DOHH2 (cell line): ENCODE results near the gene RAB31.

Experiments
- H3F3A ChIP-seq: fragments of 200-600 bp; sonication (generic), shearing (Covaris generic); 2 replicates; pipeline ENCODE4 v1.6.0; 2016; ENCODE audit warnings: antibody characterized with exemption, mild to moderate bottlenecking; ENCODE audit not compliant: control insufficient read depth, insufficient read depth
- H3K27ac ChIP-seq: fragments of 200-600 bp; sonication (generic); 2 replicates; pipeline ENCODE4 v1.5.1; 2014; ENCODE audit warnings: low read depth, mild to moderate bottlenecking, low read length, moderate library complexity
- H3K27me3 ChIP-seq: fragments of 200-600 bp; sonication (generic); 2 replicates; pipeline ENCODE4 v1.6.1; 2014; ENCODE audit warnings: mild to moderate bottlenecking, low read length, mixed read lengths; ENCODE audit not compliant: control insufficient read depth
- H3K36me3 ChIP-seq: fragments of 200-600 bp; sonication (generic); 2 replicates; pipeline ENCODE4 v1.6.1; 2014; ENCODE audit warnings: mild to moderate bottlenecking, low read length, moderate library complexity, mixed read lengths; ENCODE audit not compliant: control insufficient read depth
- H3K4me1 ChIP-seq: fragments of 200-600 bp; sonication (generic); 2 replicates; pipeline ENCODE4 v1.6.1; 2014; ENCODE audit warnings: mild to moderate bottlenecking, low read length, mixed read lengths; ENCODE audit not compliant: control insufficient read depth
- H3K4me2 ChIP-seq: fragments of 200-600 bp; sonication (generic); 2 replicates; pipeline ENCODE4 v1.6.0; 2014; ENCODE audit warnings: mild to moderate bottlenecking, low read length, moderate library complexity
- H3K4me3 ChIP-seq: fragments of 200-600 bp; sonication (generic); 2 replicates; pipeline ENCODE4 v1.5.1; 2014; ENCODE audit warnings: mild to moderate bottlenecking, low read length, mixed read lengths
- H3K79me2 ChIP-seq: fragments of 200-600 bp; sonication (generic); 2 replicates; pipeline ENCODE4 v1.6.1; 2014; ENCODE audit warnings: mild to moderate bottlenecking, low read length, mixed read lengths; ENCODE audit not compliant: control insufficient read depth
- H3K9me2 ChIP-seq: fragments of 200-600 bp; sonication (generic); replicated peaks from 2 replicates; pipeline ENCODE4 v1.6.1; 2014; ENCODE audit warnings: mild to moderate bottlenecking, low read length, mixed read lengths; ENCODE audit not compliant: control insufficient read depth
- H3K9me3 ChIP-seq: fragments of 200-600 bp; sonication (generic); 2 replicates; pipeline ENCODE4 v1.6.1; 2014; ENCODE audit warnings: antibody characterized with exemption, low read length, mixed read lengths; ENCODE audit not compliant: control insufficient read depth, insufficient read depth
- H4K20me1 ChIP-seq: fragments of 200-600 bp; sonication (generic); 2 replicates; pipeline ENCODE4 v1.6.0; 2014; ENCODE audit warnings: low read depth, mild to moderate bottlenecking, antibody characterized with exemption, low read length, moderate library complexity; ENCODE audit not compliant: control insufficient read depth, insufficient read depth
- CTCF ChIP-seq: fragments of 200-600 bp; sonication (generic); IDR thresholded peaks from one replicate; pipeline ENCODE4 v1.5.1; 2014; ENCODE audit warnings: antibody characterized with exemption, mild to moderate bottlenecking, low read depth, low read length; ENCODE audit not compliant: poor library complexity, severe bottlenecking
- EZH2phosphoT487 ChIP-seq: fragments of 200-600 bp; sonication (generic); IDR thresholded peaks from 2 replicates; pipeline ENCODE4 v1.6.1; 2017; ENCODE audit warnings: borderline replicate concordance, mild to moderate bottlenecking, antibody characterized with exemption, low read length, moderate library complexity, mixed read lengths

Gene RAB31

DNA sequence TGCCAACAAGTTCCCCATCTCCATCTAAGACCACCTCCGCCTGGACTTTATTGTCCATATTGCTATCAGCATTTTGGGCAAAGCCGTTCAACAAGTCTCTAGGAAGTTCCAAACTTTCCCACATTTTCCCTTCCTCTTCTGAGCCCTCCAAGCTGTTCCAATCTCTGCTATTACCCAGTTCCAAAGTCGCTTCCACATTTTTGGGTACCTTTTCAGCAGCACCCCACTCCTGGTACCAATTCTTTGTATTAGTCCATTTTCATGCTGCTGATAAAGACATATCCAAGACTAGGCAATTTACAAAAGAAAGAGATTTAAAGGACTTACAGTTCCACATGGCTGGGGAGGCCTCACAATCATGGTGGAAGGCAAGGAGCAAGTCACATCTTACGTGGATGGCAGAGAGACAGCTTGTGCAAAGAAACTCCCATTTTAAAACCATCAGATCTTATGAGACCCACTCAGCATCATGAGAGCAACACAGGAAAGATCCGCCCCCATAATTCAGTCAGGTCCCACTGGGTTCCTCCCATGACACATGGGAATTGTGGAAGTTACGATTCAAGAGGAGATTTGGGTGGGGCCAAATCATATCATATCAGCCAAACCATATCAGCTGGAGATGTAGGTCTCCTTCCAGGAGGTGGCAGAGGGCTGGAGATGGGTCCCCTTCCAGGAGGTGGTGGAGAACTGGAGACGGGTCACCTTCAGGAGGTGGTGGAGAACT, 157.8 kb downstream of the RAB31 start:
- TF ChIP-seq EZH2phosphoT487 (no peak), CTCF (no peak)
- no peak overlapping the region for H3K4me3 ChIP-seq

DNA sequence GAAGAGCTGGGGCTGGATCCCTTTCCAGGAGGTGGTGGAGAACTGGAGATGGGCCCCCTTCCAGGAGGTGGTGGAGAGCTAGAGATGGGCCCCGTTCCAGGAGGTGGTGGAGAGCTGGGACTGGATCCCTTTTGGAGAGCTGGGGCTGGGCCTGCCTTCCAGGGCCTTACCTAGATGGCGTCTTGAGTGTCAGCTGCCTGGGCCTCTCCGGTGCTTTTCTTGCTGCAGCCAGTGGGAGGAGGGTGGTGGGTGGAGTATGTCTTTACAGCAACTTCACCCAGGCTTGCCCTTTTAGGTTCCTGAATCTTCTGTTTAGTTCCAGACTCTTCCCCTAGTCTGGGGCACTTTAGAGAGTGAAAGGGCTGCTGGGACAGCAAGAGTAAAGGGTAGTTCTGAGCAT, 158.5 kb downstream of the RAB31 start:
- no peaks in the 10 kb centered on the region for H3K9me2 ChIP-seq
- no peaks in the 10 kb centered on the region for H3K36me3 ChIP-seq
- H3K79me2 ChIP-seq, result no peaks in the 10 kb centered on the region
- peaks cover 5% of the 10 kb centered on the region; the same call in 1 of the 2 replicates for H3K27me3 ChIP-seq
- H3K27ac ChIP-seq, result no peak overlapping the region
- peaks cover 3% of the 10 kb centered on the region; the same call in 1 of the 2 replicates for H3K9me3 ChIP-seq
- no peaks in the 10 kb centered on the region for H3K4me1 ChIP-seq
- H4K20me1 ChIP-seq, result no peaks in the 10 kb centered on the region
- H3K4me3 ChIP-seq, result no peak overlapping the region
- no peak for TF ChIP-seq CTCF
- no peak for TF ChIP-seq EZH2phosphoT487
- no peaks in the 10 kb centered on the region for H3F3A ChIP-seq
- no peak overlapping the region for H3K4me2 ChIP-seq

More for the DNA sequence above, 157.8 kb downstream of the RAB31 start:
- no peaks in the 10 kb centered on the region for H3K79me2 ChIP-seq
- H3K9me2 ChIP-seq, result no peaks in the 10 kb centered on the region
- peaks cover 3% of the 10 kb centered on the region; the same call in 1 of the 2 replicates for H3K9me3 ChIP-seq
- no peaks in the 10 kb centered on the region for H4K20me1 ChIP-seq
- no peaks in the 10 kb centered on the region for H3K4me1 ChIP-seq
- peaks cover 5% of the 10 kb centered on the region; the same call in 1 of the 2 replicates for H3K27me3 ChIP-seq
- no peaks in the 10 kb centered on the region for H3F3A ChIP-seq
- H3K36me3 ChIP-seq, result no peaks in the 10 kb centered on the region
- H3K4me2 ChIP-seq, result no peak overlapping the region
- no peak overlapping the region for H3K27ac ChIP-seq

GRCh38 chr18:9867071-9867594, 159.0 kb downstream of the RAB31 start:
- Histone ChIP-seq H3F3A (no peaks in the 10 kb centered on the region), H3K36me3 (no peaks in the 10 kb centered on the region), H3K4me3 (no peak overlapping the region), H3K79me2 (no peaks in the 10 kb centered on the region), H3K4me1 (no peaks in the 10 kb centered on the region), H3K9me3 (peaks cover 3% of the 10 kb centered on the region; the same call in 1 of the 2 replicates), H4K20me1 (no peaks in the 10 kb centered on the region), H3K4me2 (no peak overlapping the region), H3K27ac (no peak overlapping the region), H3K27me3 (peaks cover 5% of the 10 kb centered on the region; the same call in 1 of the 2 replicates), H3K9me2 (no peaks in the 10 kb centered on the region)
- no peak for TF ChIP-seq CTCF
- TF ChIP-seq EZH2phosphoT487, result no peak
